SK-N-SH treated with all-trans-retinoic acid at 6 μM for 48 hours (cell line): Measurements from ENCODE around the gene IL20RA.

Experiments
- ATAC-seq: fragments of 200-7000 bp; cut with Tn5 transposase; 3 replicates; pipeline ENCODE4 v1.9.1; 2020; ENCODE audit warnings: mild to moderate bottlenecking, moderate library complexity
- ARNTL ChIP-seq: fragments of 450-650 bp; formaldehyde crosslinking; IDR thresholded peaks from 2 replicates; pipeline ENCODE4 v1.5.0; 2020; ENCODE audit warnings: low read depth, mild to moderate bottlenecking, moderate library complexity, borderline replicate concordance
- CREB5 ChIP-seq: fragments of 250-450 bp; sonication (Bioruptor Pico); IDR thresholded peaks from 2 replicates; pipeline ENCODE4 v1.5.1; 2020; ENCODE audit warnings: low read depth, mild to moderate bottlenecking, moderate library complexity
- CSDC2 ChIP-seq: fragments of 250-450 bp; sonication (Bioruptor Pico); IDR thresholded peaks from 2 replicates; pipeline ENCODE4 v1.5.0; 2020; ENCODE audit warnings: mild to moderate bottlenecking, moderate library complexity
- CSRNP3 ChIP-seq: fragments of 250-450 bp; sonication (Bioruptor Pico); IDR thresholded peaks from 2 replicates; pipeline ENCODE4 v1.5.1; 2021; ENCODE audit warnings: mild to moderate bottlenecking, moderate library complexity
- ESRRG ChIP-seq: fragments of 250-450 bp; sonication (Bioruptor Pico); IDR thresholded peaks from 2 replicates; pipeline ENCODE4 v1.6.1; 2021; ENCODE audit warnings: mild to moderate bottlenecking
- GLIS3 ChIP-seq: fragments of 250-450 bp; sonication (Bioruptor Pico); IDR thresholded peaks from 2 replicates; pipeline ENCODE4 v1.5.0; 2020; ENCODE audit warnings: mild to moderate bottlenecking, moderate library complexity
- ISL1 ChIP-seq: fragments of 250-450 bp; sonication (Bioruptor Pico); IDR thresholded peaks from 2 replicates; pipeline ENCODE4 v2.1.2; 2022; ENCODE audit warnings: mild to moderate bottlenecking, moderate library complexity
- OSR1 ChIP-seq: fragments of 250-450 bp; sonication (Bioruptor Pico); IDR thresholded peaks from 2 replicates; pipeline ENCODE4 v1.8.0; 2022; ENCODE audit warnings: moderate library complexity, mild to moderate bottlenecking, inconsistent platforms
- PATZ1 ChIP-seq: fragments of 250-450 bp; sonication (Bioruptor Pico); IDR thresholded peaks from 2 replicates; pipeline ENCODE4 v1.8.0; 2020; ENCODE audit warnings: mild to moderate bottlenecking, moderate library complexity, borderline replicate concordance
- POU6F1 ChIP-seq: fragments of 250-450 bp; sonication (Bioruptor Pico); IDR thresholded peaks from 2 replicates; pipeline ENCODE4 v1.8.0; 2021; ENCODE audit warnings: low read depth, mild to moderate bottlenecking, moderate library complexity, borderline replicate concordance
- PPARA ChIP-seq: fragments of 250-450 bp; sonication (Bioruptor Pico); IDR thresholded peaks from 2 replicates; pipeline ENCODE4 v1.5.0; 2020; ENCODE audit warnings: mild to moderate bottlenecking, borderline replicate concordance
- SNAI2 ChIP-seq: fragments of 250-450 bp; sonication (Bioruptor Pico); IDR thresholded peaks from 2 replicates; pipeline ENCODE4 v1.5.0; 2020; ENCODE audit warnings: mild to moderate bottlenecking, moderate library complexity
- TCF4 ChIP-seq: fragments of 250-450 bp; sonication (Bioruptor Pico); IDR thresholded peaks from 2 replicates; pipeline ENCODE4 v1.8.0; 2021; ENCODE audit warnings: mild to moderate bottlenecking, moderate library complexity, borderline replicate concordance
- TOX ChIP-seq: fragments of 250-450 bp; sonication (Bioruptor Pico); IDR thresholded peaks from 2 replicates; pipeline ENCODE4 v1.8.0; 2021; ENCODE audit warnings: mild to moderate bottlenecking, moderate library complexity, borderline replicate concordance
- TSHZ2 ChIP-seq: fragments of 250-450 bp; sonication (Bioruptor Pico); IDR thresholded peaks from 2 replicates; pipeline ENCODE4 v1.5.0; 2020; ENCODE audit warnings: mild to moderate bottlenecking, moderate library complexity
- ZC3H10 ChIP-seq: fragments of 250-450 bp; sonication (Bioruptor Pico); IDR thresholded peaks from 2 replicates; pipeline ENCODE4 v1.5.1; 2021; ENCODE audit warnings: mild to moderate bottlenecking, moderate library complexity
- ZFP30 ChIP-seq: fragments of 450-650 bp; formaldehyde crosslinking; IDR thresholded peaks from 2 replicates; pipeline ENCODE4 v1.5.0; 2022; ENCODE audit warnings: mild to moderate bottlenecking, moderate library complexity
- ZNF565 ChIP-seq: fragments of 450-650 bp; formaldehyde crosslinking; conservative IDR thresholded peaks from 2 replicates; pipeline ENCODE4 v1.5.0; 2020; ENCODE audit warnings: low read depth, mild to moderate bottlenecking, moderate library complexity
- ZNF70 ChIP-seq: fragments of 450-650 bp; formaldehyde crosslinking; IDR thresholded peaks from 2 replicates; pipeline ENCODE4 v1.5.0; 2020; ENCODE audit warnings: mild to moderate bottlenecking, moderate library complexity
- ZNF8 ChIP-seq: fragments of 450-650 bp; formaldehyde crosslinking; IDR thresholded peaks from 2 replicates; pipeline ENCODE4 v1.5.0; 2020; ENCODE audit warnings: mild to moderate bottlenecking, moderate library complexity

IL20RA gene

GRCh38 chr6:136985502-136985901, 59.3 kb downstream of the IL20RA start:
- TF ChIP-seq TCF4 (no peak), SNAI2 (no peak), CREB5 (no peak), ZNF70 (CRISPR knock-in tag) (no peak), CSRNP3 (no peak), CSDC2 (CRISPR knock-in tag) (no peak), ZNF8 (CRISPR knock-in tag) (no peak), TOX (CRISPR knock-in tag) (no peak), PATZ1 (no peak)

GRCh38 chr6:136984578-136984977, 60.2 kb downstream of the IL20RA start:
- no peak for ATAC-seq
- TF ChIP-seq TSHZ2: no peak
- no peak for TF ChIP-seq CSRNP3
- no peak for TF ChIP-seq GLIS3
- no peak for TF ChIP-seq PATZ1
- no peak for TF ChIP-seq CREB5
- TF ChIP-seq ZNF70 (CRISPR knock-in tag): no peak
- no peak for TF ChIP-seq ZNF565
- no peak for TF ChIP-seq ZC3H10
- no peak for TF ChIP-seq TOX (CRISPR knock-in tag)
- TF ChIP-seq TCF4: no peak
- no peak for TF ChIP-seq ZNF8 (CRISPR knock-in tag)
- TF ChIP-seq ESRRG (CRISPR knock-in tag): no peak
- no peak for TF ChIP-seq PPARA (CRISPR knock-in tag)
- TF ChIP-seq ARNTL (CRISPR knock-in tag): no peak
- TF ChIP-seq OSR1 (CRISPR knock-in tag): no peak
- TF ChIP-seq SNAI2: no peak
- no peak for TF ChIP-seq ISL1 (CRISPR knock-in tag)
- no peak for TF ChIP-seq POU6F1
- no peak for TF ChIP-seq ZFP30 (CRISPR knock-in tag)
- no peak for TF ChIP-seq CSDC2 (CRISPR knock-in tag)

More at GRCh38 chr6:136985502-136985901, 59.3 kb downstream of the IL20RA start:
- no peak for ATAC-seq
